GM12878 (cell line): Measurements from ENCODE around the gene ARHGEF1.

Experiments used
- CREM ChIP-seq: IDR thresholded peaks from 2 replicates; pipeline ENCODE4 v1.6.1; 2014; ENCODE audit warnings: antibody characterized with exemption, low read depth
- EZH2 ChIP-seq: IDR thresholded peaks from 2 replicates; pipeline ENCODE4 v1.6.1; 2012; ENCODE audit warnings: low read depth, mild to moderate bottlenecking, control low read depth, inconsistent platforms, low read length, borderline replicate concordance; ENCODE audit not compliant: control insufficient read depth
- HDGF ChIP-seq: fragments of 450-650 bp; IDR thresholded peaks from 2 replicates; pipeline ENCODE4 v1.6.1; 2016; ENCODE audit warnings: antibody characterized with exemption
- IKZF1 ChIP-seq: fragments of 450-650 bp; conservative IDR thresholded peaks from 2 replicates; pipeline ENCODE4 v1.6.1; 2017; ENCODE audit warnings: antibody characterized with exemption, mild to moderate bottlenecking
- JUND ChIP-seq: IDR thresholded peaks from 2 replicates; pipeline ENCODE4 v1.6.1; 2012; ENCODE audit warnings: low read depth, mild to moderate bottlenecking, low read length, improper control_type of control experiment, moderate library complexity
- POLR2AphosphoS2 ChIP-seq: IDR thresholded peaks from 2 replicates; pipeline ENCODE4 v1.6.1; 2011; ENCODE audit warnings: low read depth, mild to moderate bottlenecking, low read length, improper control_type of control experiment, moderate library complexity
- RFX5 ChIP-seq: IDR thresholded peaks from 2 replicates; pipeline ENCODE4 v1.6.1; 2011; ENCODE audit warnings: low read depth, low read length, improper control_type of control experiment
- SUPT20H ChIP-seq: IDR thresholded peaks from 2 replicates; pipeline ENCODE4 v1.6.1; 2011; ENCODE audit warnings: low read depth, mild to moderate bottlenecking, low read length, moderate library complexity, borderline replicate concordance; ENCODE audit not compliant: control insufficient read depth
- TCF7 ChIP-seq: IDR thresholded peaks from 2 replicates; pipeline ENCODE4 v1.6.1; 2014; ENCODE audit warnings: antibody characterized with exemption, borderline replicate concordance
- YY1 ChIP-seq: IDR thresholded peaks from 2 replicates; pipeline ENCODE4 v1.6.1; 2011; ENCODE audit warnings: low read depth, mild to moderate bottlenecking, low read length
- ZNF24 ChIP-seq: fragments of 450-650 bp; IDR thresholded peaks from 2 replicates; pipeline ENCODE4 v1.6.1; 2017; ENCODE audit warnings: antibody characterized with exemption, mild to moderate bottlenecking
- ZNF384 ChIP-seq: IDR thresholded peaks from 2 replicates; pipeline ENCODE4 v1.6.1; 2012; ENCODE audit warnings: low read depth, mild to moderate bottlenecking, low read length, improper control_type of control experiment, borderline replicate concordance
- TF ChIP-seq, protein P1 (sequence below), 3 experiments: IDR thresholded peaks in 2 of 3; conservative IDR thresholded peaks in 1 of 3; 2 replicates each; pipeline ENCODE4 v1.5.1; 2011; ENCODE audit warnings: low read depth in 3 of 3, low read length in 3 of 3, mild to moderate bottlenecking in 3 of 3, control low read depth in 2 of 3, moderate library complexity in 2 of 3, inconsistent platforms in 1 of 3, mixed read lengths in 1 of 3; ENCODE audit not compliant: control insufficient read depth in 2 of 3, insufficient read depth in 1 of 3; ENCODE audit errors: extremely low read depth in 1 of 3

GRCh38 chr19:41868989-41869300 lies 14.0 kb upstream of the ARHGEF1 start:
- TF ChIP-seq ZNF384 = no peak
- no peak for TF ChIP-seq EZH2
- TF ChIP-seq HDGF = no peak
- TF ChIP-seq, protein P1, sequence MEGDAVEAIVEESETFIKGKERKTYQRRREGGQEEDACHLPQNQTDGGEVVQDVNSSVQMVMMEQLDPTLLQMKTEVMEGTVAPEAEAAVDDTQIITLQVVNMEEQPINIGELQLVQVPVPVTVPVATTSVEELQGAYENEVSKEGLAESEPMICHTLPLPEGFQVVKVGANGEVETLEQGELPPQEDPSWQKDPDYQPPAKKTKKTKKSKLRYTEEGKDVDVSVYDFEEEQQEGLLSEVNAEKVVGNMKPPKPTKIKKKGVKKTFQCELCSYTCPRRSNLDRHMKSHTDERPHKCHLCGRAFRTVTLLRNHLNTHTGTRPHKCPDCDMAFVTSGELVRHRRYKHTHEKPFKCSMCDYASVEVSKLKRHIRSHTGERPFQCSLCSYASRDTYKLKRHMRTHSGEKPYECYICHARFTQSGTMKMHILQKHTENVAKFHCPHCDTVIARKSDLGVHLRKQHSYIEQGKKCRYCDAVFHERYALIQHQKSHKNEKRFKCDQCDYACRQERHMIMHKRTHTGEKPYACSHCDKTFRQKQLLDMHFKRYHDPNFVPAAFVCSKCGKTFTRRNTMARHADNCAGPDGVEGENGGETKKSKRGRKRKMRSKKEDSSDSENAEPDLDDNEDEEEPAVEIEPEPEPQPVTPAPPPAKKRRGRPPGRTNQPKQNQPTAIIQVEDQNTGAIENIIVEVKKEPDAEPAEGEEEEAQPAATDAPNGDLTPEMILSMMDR (IDR thresholded peaks at IDR 0.05 in 2 of 3, conservative IDR thresholded peaks at IDR 0.05 in 1 of 3; ENCODE audit: control insufficient read depth in 2 of 3, extremely low read depth in 1 of 3, insufficient read depth in 1 of 3, low read depth in 3 of 3, low read length in 3 of 3) = no peak
- no peak for TF ChIP-seq SUPT20H
- TF ChIP-seq TCF7 = no peak
- TF ChIP-seq ZNF24 = no peak
- TF ChIP-seq YY1 = no peak
- TF ChIP-seq CREM = no peak
- no peak for TF ChIP-seq POLR2AphosphoS2
- no peak for TF ChIP-seq JUND
- TF ChIP-seq IKZF1 = no peak
- TF ChIP-seq RFX5 = no peak
